Body of pancreas (tissue), 4 donors: Measurements from ENCODE around the gene PCMTD2. TPM values are rescaled to one million over a fixed set of nuclear protein-coding genes. Genes with fewer than 3 reads are reported as not detected.
A peak's percentile ranks its signal among the peaks of the same experiment; 100 is the strongest.

Experiments used
- ATAC-seq: fragments of 150-250 bp; one replicate; pipeline ENCODE4 v1.9.1; 2016
- DNase-seq, 4 donors: peaks; one replicate each; pipeline ENCODE4 v3.0.0-alpha.2; 2019
- H3K27ac ChIP-seq, 4 donors: fragments of 200-600 bp; sonication (generic); 1 replicate in 3 of 4; 2 replicates in 1 of 4; pipeline versions ENCODE4 v1.5.1 to v1.6.1; 2016 to 2019; ENCODE audit warnings: mild to moderate bottlenecking in 1 of 4, mixed read lengths in 1 of 4, moderate library complexity in 1 of 4
- H3K27me3 ChIP-seq, 2 donors: fragments of 200-600 bp; sonication (generic); one replicate each; pipeline ENCODE4 v1.6.0; 2016; ENCODE audit warnings: mild to moderate bottlenecking in 1 of 2
- H3K36me3 ChIP-seq, 2 donors: fragments of 200-600 bp; sonication (generic); replicated peaks in 1 of 2; 2 replicates each; pipeline ENCODE4 v1.5.1; 2016; ENCODE audit warnings: low read depth in 2 of 2; ENCODE audit not compliant: insufficient read depth in 1 of 2
- H3K4me1 ChIP-seq: fragments of 200-600 bp; sonication (generic); one replicate; pipeline ENCODE4 v1.6.0; 2016
- H3K4me3 ChIP-seq, 2 donors: fragments of 200-600 bp; sonication (generic); 1 replicate in 1 of 2; 2 replicates in 1 of 2; pipeline ENCODE4 v1.5.1; 2016 to 2019
- H3K9me3 ChIP-seq, 3 donors: fragments of 200-600 bp; sonication (generic); 1 replicate in 2 of 3; 2 replicates in 1 of 3; pipeline ENCODE4 v1.5.1; 2016
- CTCF ChIP-seq, 7 experiments: fragments of 450-650 bp in 4 of 7; fragments of 200-600 bp in 3 of 7; sonication (generic) in 3 of 7; IDR thresholded peaks; one replicate each; pipeline ENCODE4 v1.5.1; 2016 to 2019; ENCODE audit warnings: antibody characterized with exemption in 7 of 7
- POLR2A ChIP-seq, 3 donors: fragments of 450-650 bp; IDR thresholded peaks; one replicate each; pipeline ENCODE4 v1.6.1; 2016; ENCODE audit warnings: antibody characterized with exemption in 3 of 3, mild to moderate bottlenecking in 2 of 3
- WGBS, 2 donors: methylation state at CpG; one replicate each; pipeline ENCODE4 v1.1.5; 2017; 5-methylcytosine and 5-hydroxymethylcytosine counted together
- intact Hi-C: fragments of 100-400 bp; cut with DNase I; formaldehyde crosslinking; loops from one replicate; pipeline ENCODE4 v1.15.1; 2023
- total RNA-seq, 2 donors: library from RNA; depleted of rRNA; stranded (reverse); fragments of >200 nt; gene quantifications; one replicate each; pipeline ENCODE4 v1.1.0, GENCODE V29; 2016

Gene PCMTD2
- total RNA-seq, 2 donors from 2014 or later, result 25.1 to 45.9 TPM

GRCh38 chr20:64210656-64211369, 44.7 kb upstream of the PCMTD2 start:
- Histone ChIP-seq H3K27ac (no peak overlapping the region), H3K9me3 (no peaks in the 10 kb centered on the region), H3K4me3 (no peak overlapping the region), H3K36me3 (no peaks in the 10 kb centered on the region), H3K27me3 (no peaks in the 10 kb centered on the region), H3K4me1 (peaks cover 18% of the 10 kb centered on the region)
- intact Hi-C loops, result no loop called here
- DNase-seq, result no peak
- ATAC-seq, result no peak
- 60 to 65% methylated on average over 13 to 15 of the region's 15 CpGs for WGBS, 2 donors
- TF ChIP-seq CTCF (IDR thresholded peaks at IDR 0.05) (no peak), POLR2A (IDR thresholded peaks at IDR 0.05) (no peak)

- no peak for ATAC-seq
- no peak overlapping the region for H3K4me3 ChIP-seq
- intact Hi-C loops, result no loop called here
- no peaks in the 10 kb centered on the region for H3K9me3 ChIP-seq
- H3K36me3 ChIP-seq, result no peaks in the 10 kb centered on the region
- H3K4me1 ChIP-seq, result peaks cover 18% of the 10 kb centered on the region
- 60 to 83% methylated on average over 4 to 13 of the region's 21 CpGs for WGBS, 2 donors
- peak overlapping the region; percentile 45 to 81 (median 72) for H3K27ac ChIP-seq
- no peaks in the 10 kb centered on the region for H3K27me3 ChIP-seq
- TF ChIP-seq CTCF (IDR thresholded peaks at IDR 0.05) (no peak), POLR2A (IDR thresholded peaks at IDR 0.05) (no peak)
- no peak for DNase-seq
These were observed 43.5 kb upstream of the PCMTD2 start for GRCh38 chr20:64211874-64212658.

GRCh38 chr20:64212755-64213154, 42.8 kb upstream of the PCMTD2 start:
- H3K27me3 ChIP-seq, result no peaks in the 10 kb centered on the region
- H3K4me3 ChIP-seq, result no peak overlapping the region
- H3K36me3 ChIP-seq, result no peaks in the 10 kb centered on the region
- DNase-seq, result peak; percentile 39 to 61 (median 54)
- WGBS, 2 donors, result 41 to 42% methylated on average over 5 to 7 of the region's 7 CpGs
- intact Hi-C loops, result no loop called here
- H3K4me1 ChIP-seq, result peaks cover 18% of the 10 kb centered on the region
- no peak for TF ChIP-seq POLR2A (IDR thresholded peaks at IDR 0.05)
- TF ChIP-seq CTCF (IDR thresholded peaks at IDR 0.05), result no peak
- peak; percentile 77 for ATAC-seq
- no peaks in the 10 kb centered on the region for H3K9me3 ChIP-seq
- H3K27ac ChIP-seq, result peak overlapping the region; percentile 45 to 81 (median 72)

GRCh38 chr20:64214113-64214512, 41.4 kb upstream of the PCMTD2 start:
- DNase-seq, result no peak
- Histone ChIP-seq H3K9me3 (no peaks in the 10 kb centered on the region), H3K4me1 (peaks cover 18% of the 10 kb centered on the region), H3K27ac (no peak overlapping the region), H3K27me3 (no peaks in the 10 kb centered on the region), H3K36me3 (no peaks in the 10 kb centered on the region), H3K4me3 (no peak overlapping the region)
- intact Hi-C loops, result no loop called here
- no peak for ATAC-seq
- 76 to 80% methylated on average over 9 to 10 of the region's 10 CpGs for WGBS, 2 donors
- TF ChIP-seq CTCF (IDR thresholded peaks at IDR 0.05) (no peak), POLR2A (IDR thresholded peaks at IDR 0.05) (no peak)
